Measurements from ENCODE around the gene ZNF487. TPM values are rescaled to one million over a fixed set of nuclear protein-coding genes. Genes with fewer than 3 reads are reported as not detected.

ZNF487 gene
- total and polyA plus RNA-seq, 2 of the 13 experiments (the other 11 are each of a cell fraction or from before 2014, with no cell fraction given), result 7.4 to 8.8 TPM

GRCh38 chr10:43396928-43397624 lies 39.8 kb upstream of the ZNF487 start (continued):
- TF ChIP-seq RCOR2 (CRISPR knock-in tag; IDR thresholded peaks at IDR 0.05), result no peak
- TF ChIP-seq JDP2 (CRISPR knock-in tag; IDR thresholded peaks at IDR 0.05; ENCODE audit: borderline replicate concordance), result no peak
- TF ChIP-seq DPF2 (CRISPR knock-in tag; IDR thresholded peaks at IDR 0.05; ENCODE audit: borderline replicate concordance, low read depth), result no peak
- TF ChIP-seq TBX3 (IDR thresholded peaks at IDR 0.05; ENCODE audit: borderline replicate concordance), result no peak
- peak; percentile 79 for TF ChIP-seq THAP11 (CRISPR knock-in tag; IDR thresholded peaks at IDR 0.05)
- TF ChIP-seq ZNF335 (CRISPR knock-in tag; IDR thresholded peaks at IDR 0.05), result no peak; the same call in 1 of the 2 replicates
- TF ChIP-seq SMC3 (IDR thresholded peaks at IDR 0.05; ENCODE audit: low read length), result no peak
- no peak for TF ChIP-seq ZNF354B (CRISPR knock-in tag; IDR thresholded peaks at IDR 0.05)
- 0 out of 2 replicates have a peak, but pooled peaks have one; percentile 77 for TF ChIP-seq ARHGAP35 (CRISPR knock-in tag; IDR thresholded peaks at IDR 0.05; ENCODE audit: borderline replicate concordance)
- TF ChIP-seq HMGXB3 (CRISPR knock-in tag; IDR thresholded peaks at IDR 0.05; ENCODE audit: borderline replicate concordance), result peak; percentile 82; the same call in 1 of the 2 replicates
- peak; percentile 56 for TF ChIP-seq ZNF263 (CRISPR knock-in tag; IDR thresholded peaks at IDR 0.05)
- no peak for TF ChIP-seq THAP8 (CRISPR knock-in tag; IDR thresholded peaks at IDR 0.05; ENCODE audit: borderline replicate concordance)
- 0 out of 2 replicates have a peak, but pooled peaks have one; percentile 53 for TF ChIP-seq ZSCAN20 (CRISPR knock-in tag; IDR thresholded peaks at IDR 0.05; ENCODE audit: borderline replicate concordance)
- no peak for TF ChIP-seq IKZF1 (IDR thresholded peaks at IDR 0.05)
- TF ChIP-seq GATAD1 (CRISPR knock-in tag; IDR thresholded peaks at IDR 0.05), result peak; percentile 78
- peak; percentile 78; the same call in 1 of the 2 replicates for TF ChIP-seq ZNF766 (CRISPR knock-in tag; IDR thresholded peaks at IDR 0.05; ENCODE audit: borderline replicate concordance)
- TF ChIP-seq PAX8 (CRISPR knock-in tag; IDR thresholded peaks at IDR 0.05; ENCODE audit: borderline replicate concordance), result no peak

All from HepG2 (cell line).